Prostate gland (tissue), 2 donors: ENCODE data around the gene GPR55. TPM values are rescaled to one million over a fixed set of nuclear protein-coding genes. Genes with fewer than 3 reads are reported as not detected.

Experiments used
- DNase-seq: peaks from one replicate; pipeline ENCODE4 v3.0.0-alpha.2; 2019; ENCODE audit warnings: low spot score
- H3K27ac ChIP-seq, 2 donors: fragments of 200-600 bp; sonication (generic); 2 replicates each; pipeline ENCODE4 v1.5.1; 2017 to 2019
- H3K27me3 ChIP-seq: fragments of 200-600 bp; sonication (generic); replicated peaks from 2 replicates; pipeline ENCODE4 v1.5.1; 2019; ENCODE audit not compliant: insufficient read depth
- H3K36me3 ChIP-seq, 2 donors: fragments of 200-600 bp; sonication (generic); 1 replicate in 1 of 2; 2 replicates in 1 of 2; pipeline versions ENCODE4 v1.5.1 to v1.8.1; 2017 to 2019
- H3K4me1 ChIP-seq: fragments of 200-600 bp; sonication (generic); replicated peaks from 2 replicates; pipeline ENCODE4 v1.5.1; 2019
- H3K4me3 ChIP-seq, 2 donors: fragments of 200-600 bp; sonication (generic); 2 replicates each; pipeline ENCODE4 v1.5.1; 2017 to 2019
- H3K9me3 ChIP-seq: fragments of 200-600 bp; sonication (generic); 2 replicates; pipeline ENCODE4 v1.5.1; 2017
- CTCF ChIP-seq, 4 experiments: fragments of 200-600 bp in 2 of 4; fragments of 450-650 bp in 2 of 4; sonication (generic) in 2 of 4; IDR thresholded peaks; 1 replicate in 3 of 4; 2 replicates in 1 of 4; pipeline ENCODE4 v1.5.1; 2016 to 2019; ENCODE audit warnings: antibody characterized with exemption in 4 of 4, mild to moderate bottlenecking in 2 of 4, moderate library complexity in 2 of 4
- POLR2A ChIP-seq: fragments of 450-650 bp; IDR thresholded peaks from one replicate; pipeline ENCODE4 v1.6.1; 2016; ENCODE audit warnings: antibody characterized with exemption, mild to moderate bottlenecking
- POLR2AphosphoS5 ChIP-seq: sonication (generic); formaldehyde crosslinking; IDR thresholded peaks from one replicate; pipeline ENCODE4 v1.6.1; 2017; ENCODE audit warnings: antibody characterized with exemption
- WGBS: methylation state at CpG from one replicate; pipeline ENCODE4 v1.1.5; 2018; 5-methylcytosine and 5-hydroxymethylcytosine counted together
- intact Hi-C: fragments of 100-400 bp; cut with DNase I; formaldehyde crosslinking; loops from one replicate; pipeline ENCODE4 v1.14.2; 2022
- total RNA-seq, 2 donors: library from RNA; depleted of rRNA; stranded (reverse); fragments of >200 nt; gene quantifications; one replicate each; pipeline ENCODE4 v1.1.0, GENCODE V29; 2016

GPR55 gene
- 1 to 10 TPM in 1 of 2 donors, under 1 TPM in 1; 0.77 to 3.0 TPM for total RNA-seq

- no peaks in the 10 kb centered on the region for H3K27me3 ChIP-seq
- no peaks in the 10 kb centered on the region for H3K9me3 ChIP-seq
- H3K4me3 ChIP-seq: no peak within 1 kb of the TSS
- H3K27ac ChIP-seq: no peak within 1 kb of the TSS
- intact Hi-C loops: no loop called here
- 87% methylated on average over 26 of the region's 26 CpGs for WGBS
- H3K4me1 ChIP-seq: no peaks in the 10 kb centered on the region
- no peaks in the 10 kb centered on the region for H3K36me3 ChIP-seq
- no peak for DNase-seq
- TF ChIP-seq POLR2A (no peak), CTCF (IDR thresholded peaks at IDR 0.05) (no peak), POLR2AphosphoS5 (no peak)
Observed at GRCh38 chr2:230924470-230925341, at the start of gene GPR55. TSS of gene GPR55 (minus strand) at chr2:230925242. CDS start at chr2:230910962, 14,280 bp downstream.

GRCh38 chr2:230974096-230974913, 49.3 kb upstream of the GPR55 start:
- no peak for TF ChIP-seq CTCF (IDR thresholded peaks at IDR 0.05)
- no peak for TF ChIP-seq POLR2AphosphoS5
- no peak for TF ChIP-seq POLR2A
- intact Hi-C loops: no loop called here
- WGBS: 85% methylated on average over 17 of the region's 17 CpGs
- Histone ChIP-seq H3K9me3 (no peaks in the 10 kb centered on the region), H3K27ac (no peak overlapping the region), H3K27me3 (no peaks in the 10 kb centered on the region), H3K36me3 (no peaks in the 10 kb centered on the region), H3K4me3 (no peak overlapping the region), H3K4me1 (no peaks in the 10 kb centered on the region)
- DNase-seq: no peak

- no peak overlapping the region for H3K27ac ChIP-seq
- no peak overlapping the region for H3K4me3 ChIP-seq
- 80% methylated on average over 5 of the region's 5 CpGs for WGBS
- intact Hi-C loops: no loop called here
- no peaks in the 10 kb centered on the region for H3K9me3 ChIP-seq
- no peaks in the 10 kb centered on the region for H3K27me3 ChIP-seq
- DNase-seq: no peak
- no peaks in the 10 kb centered on the region for H3K4me1 ChIP-seq
- TF ChIP-seq CTCF (IDR thresholded peaks at IDR 0.05) (no peak), POLR2A (no peak), POLR2AphosphoS5 (no peak)
- H3K36me3 ChIP-seq: no peaks in the 10 kb centered on the region
Observed at GRCh38 chr2:230972046-230972445, 47.0 kb upstream of the GPR55 start.

- no peak overlapping the region for H3K27ac ChIP-seq
- WGBS: 54% methylated on average over 2 of the region's 2 CpGs
Observed at GRCh38 chr2:230969659-230970015, 44.6 kb upstream of the GPR55 start.

More at GRCh38 chr2:230969659-230970015, 44.6 kb upstream of the GPR55 start:
- intact Hi-C loops: no loop called here
- no peaks in the 10 kb centered on the region for H3K4me1 ChIP-seq
- no peaks in the 10 kb centered on the region for H3K9me3 ChIP-seq
- no peak for TF ChIP-seq POLR2A
- TF ChIP-seq CTCF (IDR thresholded peaks at IDR 0.05): no peak
- no peak for TF ChIP-seq POLR2AphosphoS5
- DNase-seq: no peak
- H3K27me3 ChIP-seq: no peaks in the 10 kb centered on the region
- H3K4me3 ChIP-seq: no peak overlapping the region
- H3K36me3 ChIP-seq: no peaks in the 10 kb centered on the region
